ENCODE data around the gene ALPK3.

Gene ALPK3

GRCh38 chr15:84816694-84817465 lies at the start of gene ALPK3:
TSS of gene ALPK3 (plus strand) at chr15:84817356. CDS start at chr15:84817453, 97 bp downstream.
- H3K4me1 Mint-ChIP-seq (ENCODE audit: low read depth) = peaks cover 6% of the 10 kb centered on the region
- H3K27me3 Mint-ChIP-seq (ENCODE audit: low read depth) = peaks cover 12% of the 10 kb centered on the region
- no peak within 1 kb of the TSS for H3K4me3 Mint-ChIP-seq
- peak within 1 kb of the TSS; percentile 69 for H3K27ac Mint-ChIP-seq
- no peaks in the 10 kb centered on the region for H3K9me3 Mint-ChIP-seq
- no peaks in the 10 kb centered on the region for H3K36me3 Mint-ChIP-seq (ENCODE audit: low read depth)

GRCh38 chr15:84772031-84772430 lies 45.1 kb upstream of the ALPK3 start:
- H3K27me3 Mint-ChIP-seq (ENCODE audit: low read depth) = no peaks in the 10 kb centered on the region
- H3K9me3 Mint-ChIP-seq = no peaks in the 10 kb centered on the region
- no peak overlapping the region for H3K4me3 Mint-ChIP-seq
- peaks cover 31% of the 10 kb centered on the region for H3K36me3 Mint-ChIP-seq (ENCODE audit: low read depth)
- peaks cover 20% of the 10 kb centered on the region for H3K4me1 Mint-ChIP-seq (ENCODE audit: low read depth)
- no peak overlapping the region for H3K27ac Mint-ChIP-seq

- no peaks in the 10 kb centered on the region for H3K27me3 Mint-ChIP-seq (ENCODE audit: low read depth)
- no peak overlapping the region for H3K27ac Mint-ChIP-seq
- no peak overlapping the region for H3K4me3 Mint-ChIP-seq
- peaks cover 28% of the 10 kb centered on the region for H3K36me3 Mint-ChIP-seq (ENCODE audit: low read depth)
- H3K4me1 Mint-ChIP-seq (ENCODE audit: low read depth) = peaks cover 20% of the 10 kb centered on the region
- no peaks in the 10 kb centered on the region for H3K9me3 Mint-ChIP-seq
Observed at GRCh38 chr15:84772467-84772866, 44.7 kb upstream of the ALPK3 start.

- Mint-ChIP-seq H3K4me1 (ENCODE audit: low read depth) (peaks cover 24% of the 10 kb centered on the region), H3K27ac (no peak overlapping the region), H3K36me3 (ENCODE audit: low read depth) (peaks cover 30% of the 10 kb centered on the region), H3K4me3 (no peak overlapping the region), H3K27me3 (ENCODE audit: low read depth) (no peaks in the 10 kb centered on the region), H3K9me3 (no peaks in the 10 kb centered on the region)
Observed at GRCh38 chr15:84773716-84774115, 43.4 kb upstream of the ALPK3 start.

GRCh38 chr15:84775867-84776449 lies 41.2 kb upstream of the ALPK3 start:
- H3K27me3 Mint-ChIP-seq (ENCODE audit: low read depth) = no peaks in the 10 kb centered on the region
- no peaks in the 10 kb centered on the region for H3K9me3 Mint-ChIP-seq
- H3K4me1 Mint-ChIP-seq (ENCODE audit: low read depth) = peaks cover 17% of the 10 kb centered on the region
- no peak overlapping the region for H3K27ac Mint-ChIP-seq
- H3K4me3 Mint-ChIP-seq = no peak overlapping the region
- H3K36me3 Mint-ChIP-seq (ENCODE audit: low read depth) = peaks cover 17% of the 10 kb centered on the region

GRCh38 chr15:84778194-84778593 lies 39.0 kb upstream of the ALPK3 start:
- Mint-ChIP-seq H3K27me3 (ENCODE audit: low read depth) (no peaks in the 10 kb centered on the region), H3K4me1 (ENCODE audit: low read depth) (peaks cover 29% of the 10 kb centered on the region), H3K36me3 (ENCODE audit: low read depth) (peaks cover 23% of the 10 kb centered on the region), H3K9me3 (no peaks in the 10 kb centered on the region), H3K4me3 (no peak overlapping the region), H3K27ac (no peak overlapping the region)

GRCh38 chr15:84780492-84780891 lies 36.7 kb upstream of the ALPK3 start:
- Mint-ChIP-seq H3K9me3 (no peaks in the 10 kb centered on the region), H3K4me1 (ENCODE audit: low read depth) (peaks cover 32% of the 10 kb centered on the region), H3K36me3 (ENCODE audit: low read depth) (peaks cover 31% of the 10 kb centered on the region), H3K27ac (no peak overlapping the region), H3K4me3 (no peak overlapping the region), H3K27me3 (ENCODE audit: low read depth) (no peaks in the 10 kb centered on the region)

GRCh38 chr15:84781495-84781894 lies 35.7 kb upstream of the ALPK3 start:
- Mint-ChIP-seq H3K27ac (no peak overlapping the region), H3K9me3 (no peaks in the 10 kb centered on the region), H3K4me1 (ENCODE audit: low read depth) (peaks cover 29% of the 10 kb centered on the region), H3K36me3 (ENCODE audit: low read depth) (peaks cover 33% of the 10 kb centered on the region), H3K4me3 (no peak overlapping the region), H3K27me3 (ENCODE audit: low read depth) (no peaks in the 10 kb centered on the region)

- peaks cover 29% of the 10 kb centered on the region for H3K4me1 Mint-ChIP-seq (ENCODE audit: low read depth)
- no peaks in the 10 kb centered on the region for H3K27me3 Mint-ChIP-seq (ENCODE audit: low read depth)
- H3K36me3 Mint-ChIP-seq (ENCODE audit: low read depth) = peaks cover 33% of the 10 kb centered on the region
- no peaks in the 10 kb centered on the region for H3K9me3 Mint-ChIP-seq
- H3K4me3 Mint-ChIP-seq = no peak overlapping the region
- H3K27ac Mint-ChIP-seq = peak overlapping the region; percentile 34
Observed at GRCh38 chr15:84782346-84782745, 34.8 kb upstream of the ALPK3 start.

- Mint-ChIP-seq H3K4me3 (no peak overlapping the region), H3K4me1 (ENCODE audit: low read depth) (peaks cover 33% of the 10 kb centered on the region), H3K9me3 (no peaks in the 10 kb centered on the region), H3K27me3 (ENCODE audit: low read depth) (no peaks in the 10 kb centered on the region), H3K27ac (no peak overlapping the region), H3K36me3 (ENCODE audit: low read depth) (peaks cover 30% of the 10 kb centered on the region)
Observed at GRCh38 chr15:84783493-84784251, 33.5 kb upstream of the ALPK3 start.

- H3K36me3 Mint-ChIP-seq (ENCODE audit: low read depth) = peaks cover 30% of the 10 kb centered on the region
- peaks cover 32% of the 10 kb centered on the region for H3K4me1 Mint-ChIP-seq (ENCODE audit: low read depth)
- no peak overlapping the region for H3K4me3 Mint-ChIP-seq
- H3K9me3 Mint-ChIP-seq = no peaks in the 10 kb centered on the region
- no peaks in the 10 kb centered on the region for H3K27me3 Mint-ChIP-seq (ENCODE audit: low read depth)
- no peak overlapping the region for H3K27ac Mint-ChIP-seq
Observed at GRCh38 chr15:84784262-84784661, 32.9 kb upstream of the ALPK3 start.

GRCh38 chr15:84785053-84785452 lies 32.1 kb upstream of the ALPK3 start:
- Mint-ChIP-seq H3K27me3 (ENCODE audit: low read depth) (no peaks in the 10 kb centered on the region), H3K9me3 (no peaks in the 10 kb centered on the region), H3K36me3 (ENCODE audit: low read depth) (peaks cover 28% of the 10 kb centered on the region), H3K4me3 (no peak overlapping the region), H3K4me1 (ENCODE audit: low read depth) (peaks cover 28% of the 10 kb centered on the region), H3K27ac (peak overlapping the region; percentile 31)

GRCh38 chr15:84788500-84788899 lies 28.7 kb upstream of the ALPK3 start:
- peaks cover 34% of the 10 kb centered on the region for H3K36me3 Mint-ChIP-seq (ENCODE audit: low read depth)
- H3K27ac Mint-ChIP-seq = no peak overlapping the region
- no peaks in the 10 kb centered on the region for H3K9me3 Mint-ChIP-seq
- peaks cover 18% of the 10 kb centered on the region for H3K4me1 Mint-ChIP-seq (ENCODE audit: low read depth)
- H3K27me3 Mint-ChIP-seq (ENCODE audit: low read depth) = no peaks in the 10 kb centered on the region
- H3K4me3 Mint-ChIP-seq = no peak overlapping the region

GRCh38 chr15:84789762-84790161 lies 27.4 kb upstream of the ALPK3 start:
- Mint-ChIP-seq H3K4me3 (no peak overlapping the region), H3K4me1 (ENCODE audit: low read depth) (peaks cover 16% of the 10 kb centered on the region), H3K27me3 (ENCODE audit: low read depth) (no peaks in the 10 kb centered on the region), H3K27ac (no peak overlapping the region), H3K36me3 (ENCODE audit: low read depth) (peaks cover 34% of the 10 kb centered on the region), H3K9me3 (no peaks in the 10 kb centered on the region)

GRCh38 chr15:84790676-84791075 lies 26.5 kb upstream of the ALPK3 start:
- Mint-ChIP-seq H3K4me1 (ENCODE audit: low read depth) (peaks cover 12% of the 10 kb centered on the region), H3K27me3 (ENCODE audit: low read depth) (no peaks in the 10 kb centered on the region), H3K9me3 (no peaks in the 10 kb centered on the region), H3K27ac (no peak overlapping the region), H3K36me3 (ENCODE audit: low read depth) (peaks cover 32% of the 10 kb centered on the region), H3K4me3 (no peak overlapping the region)

All from T-helper 1 cell treated with Interleukin-12 subunit alpha and Interleukin-12 subunit beta and Interleukin-4 antibody, amounts not matched to agents 30 μg/mL and 1 μg/mL, for 36 hours (primary cell).